PC-3 (cell line): Measurements from ENCODE around the gene RBMS3.

Experiments
- EZH2phosphoT487 ChIP-seq: fragments of 300-600 bp; sonication (generic); IDR thresholded peaks from 2 replicates; pipeline ENCODE4 v1.6.1; 2018; ENCODE audit warnings: mild to moderate bottlenecking, antibody characterized with exemption, low read length, borderline replicate concordance
- TF ChIP-seq, protein P1 (sequence below): fragments of 300-600 bp; sonication (generic); conservative IDR thresholded peaks from 2 replicates; pipeline ENCODE4 v1.5.1; 2017; ENCODE audit warnings: antibody characterized with exemption, low read depth, mild to moderate bottlenecking, low read length

GRCh38 chr3:29854821-29855220 is 574.0 kb downstream of the RBMS3 start:
- TF ChIP-seq, protein P1, sequence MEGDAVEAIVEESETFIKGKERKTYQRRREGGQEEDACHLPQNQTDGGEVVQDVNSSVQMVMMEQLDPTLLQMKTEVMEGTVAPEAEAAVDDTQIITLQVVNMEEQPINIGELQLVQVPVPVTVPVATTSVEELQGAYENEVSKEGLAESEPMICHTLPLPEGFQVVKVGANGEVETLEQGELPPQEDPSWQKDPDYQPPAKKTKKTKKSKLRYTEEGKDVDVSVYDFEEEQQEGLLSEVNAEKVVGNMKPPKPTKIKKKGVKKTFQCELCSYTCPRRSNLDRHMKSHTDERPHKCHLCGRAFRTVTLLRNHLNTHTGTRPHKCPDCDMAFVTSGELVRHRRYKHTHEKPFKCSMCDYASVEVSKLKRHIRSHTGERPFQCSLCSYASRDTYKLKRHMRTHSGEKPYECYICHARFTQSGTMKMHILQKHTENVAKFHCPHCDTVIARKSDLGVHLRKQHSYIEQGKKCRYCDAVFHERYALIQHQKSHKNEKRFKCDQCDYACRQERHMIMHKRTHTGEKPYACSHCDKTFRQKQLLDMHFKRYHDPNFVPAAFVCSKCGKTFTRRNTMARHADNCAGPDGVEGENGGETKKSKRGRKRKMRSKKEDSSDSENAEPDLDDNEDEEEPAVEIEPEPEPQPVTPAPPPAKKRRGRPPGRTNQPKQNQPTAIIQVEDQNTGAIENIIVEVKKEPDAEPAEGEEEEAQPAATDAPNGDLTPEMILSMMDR, result no peak
- no peak for TF ChIP-seq EZH2phosphoT487
